Measurements from ENCODE around the gene TAL1. TPM values are rescaled to one million over a fixed set of nuclear protein-coding genes. Genes with fewer than 3 reads are reported as not detected.

The TAL1 gene
- total and polyA plus RNA-seq, 2 donors (not counting 3 experiments of a cell fraction or from before 2014, with no cell fraction given), result 36.7 to 52.4 TPM

DNA sequence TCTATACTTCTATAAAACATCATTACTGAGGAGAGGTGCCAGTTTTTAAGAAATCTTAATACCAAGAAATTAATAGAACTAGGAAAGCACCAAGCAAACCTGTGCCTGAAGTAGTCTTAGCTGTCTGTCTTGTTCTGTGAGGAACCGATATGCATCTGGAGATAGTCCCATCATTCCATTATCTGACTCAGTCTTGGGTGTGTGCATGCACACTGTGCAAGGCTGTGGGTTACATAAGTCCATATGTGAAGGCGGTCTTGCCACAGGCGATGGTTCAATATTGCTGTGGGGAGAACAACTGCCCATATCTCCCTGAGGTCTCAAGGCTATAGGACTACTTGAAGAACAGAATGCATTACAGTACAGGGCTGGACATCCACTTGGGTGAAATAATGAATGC, 48.1 kb upstream of the TAL1 start:
- Histone ChIP-seq H3K27ac (ENCODE audit: insufficient read depth, low read depth, low read length) (no peak overlapping the region), H3K9ac (replicated peaks; ENCODE audit: extremely low read depth, insufficient read depth, low read length) (no peak overlapping the region), H3K9me1 (replicated peaks; ENCODE audit: control insufficient read depth, extremely low read depth, insufficient read depth, low read length) (no peaks in the 10 kb centered on the region), H2AFZ (ENCODE audit: low read depth, low read length) (no peak overlapping the region), H4K20me1 (replicated peaks; ENCODE audit: control insufficient read depth, extremely low read depth, insufficient read depth, low read length) (no peaks in the 10 kb centered on the region), H3K36me3 (ENCODE audit: control insufficient read depth in 2 of 2, extremely low read depth in 1 of 2, insufficient read depth in 2 of 2, low read length in 2 of 2) (peaks cover 4 to 14% of the 10 kb centered on the region in 2 experiments), H3K4me1 (ENCODE audit: control insufficient read depth, extremely low read depth, insufficient read depth, low read length) (no peaks in the 10 kb centered on the region), H3K79me2 (ENCODE audit: control insufficient read depth, insufficient read depth, low read length) (peaks cover 39% of the 10 kb centered on the region), H3K27me3 (ENCODE audit: control insufficient read depth in 2 of 2, insufficient read depth in 2 of 2, low read length in 2 of 2) (no peaks in the 10 kb centered on the region), H3K4me2 (ENCODE audit: insufficient read depth, low read length) (no peak overlapping the region), H3K9me3 (replicated peaks; ENCODE audit: control insufficient read depth, insufficient read depth, low read length) (no peaks in the 10 kb centered on the region), H3K4me3 (replicated peaks in 1 of 3; ENCODE audit: insufficient read depth in 1 of 3, low read depth in 1 of 3, low read length in 3 of 3) (no peak overlapping the region)
- no peak for FAIRE-seq
- no peak for TF ChIP-seq EZH2 (IDR thresholded peaks at IDR 0.05; ENCODE audit: borderline replicate concordance, low read depth, low read length, severe bottlenecking)
- no peak for TF ChIP-seq MYC (IDR thresholded peaks at IDR 0.05; ENCODE audit: low read depth, low read length)
- no peak for TF ChIP-seq FOS (IDR thresholded peaks at IDR 0.05; ENCODE audit: borderline replicate concordance, insufficient read depth, low read length)
- TF ChIP-seq GATA2 (IDR thresholded peaks at IDR 0.05; ENCODE audit: insufficient read depth, insufficient read length, low read depth, low read length), result no peak
- TF ChIP-seq, protein P1, sequence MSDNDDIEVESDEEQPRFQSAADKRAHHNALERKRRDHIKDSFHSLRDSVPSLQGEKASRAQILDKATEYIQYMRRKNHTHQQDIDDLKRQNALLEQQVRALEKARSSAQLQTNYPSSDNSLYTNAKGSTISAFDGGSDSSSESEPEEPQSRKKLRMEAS (IDR thresholded peaks at IDR 0.05; ENCODE audit: insufficient read depth, insufficient read length), result no peak
- no peak for TF ChIP-seq POLR2AphosphoS5 (IDR thresholded peaks at IDR 0.05; ENCODE audit: insufficient read depth, low read depth, low read length)
- TF ChIP-seq POLR2A (IDR thresholded peaks at IDR 0.05; ENCODE audit: low read depth, low read length), result no peak
- TF ChIP-seq JUN (IDR thresholded peaks at IDR 0.05; ENCODE audit: borderline replicate concordance, insufficient read depth, insufficient read length, low read depth), result no peak
- TF ChIP-seq, protein P2, sequence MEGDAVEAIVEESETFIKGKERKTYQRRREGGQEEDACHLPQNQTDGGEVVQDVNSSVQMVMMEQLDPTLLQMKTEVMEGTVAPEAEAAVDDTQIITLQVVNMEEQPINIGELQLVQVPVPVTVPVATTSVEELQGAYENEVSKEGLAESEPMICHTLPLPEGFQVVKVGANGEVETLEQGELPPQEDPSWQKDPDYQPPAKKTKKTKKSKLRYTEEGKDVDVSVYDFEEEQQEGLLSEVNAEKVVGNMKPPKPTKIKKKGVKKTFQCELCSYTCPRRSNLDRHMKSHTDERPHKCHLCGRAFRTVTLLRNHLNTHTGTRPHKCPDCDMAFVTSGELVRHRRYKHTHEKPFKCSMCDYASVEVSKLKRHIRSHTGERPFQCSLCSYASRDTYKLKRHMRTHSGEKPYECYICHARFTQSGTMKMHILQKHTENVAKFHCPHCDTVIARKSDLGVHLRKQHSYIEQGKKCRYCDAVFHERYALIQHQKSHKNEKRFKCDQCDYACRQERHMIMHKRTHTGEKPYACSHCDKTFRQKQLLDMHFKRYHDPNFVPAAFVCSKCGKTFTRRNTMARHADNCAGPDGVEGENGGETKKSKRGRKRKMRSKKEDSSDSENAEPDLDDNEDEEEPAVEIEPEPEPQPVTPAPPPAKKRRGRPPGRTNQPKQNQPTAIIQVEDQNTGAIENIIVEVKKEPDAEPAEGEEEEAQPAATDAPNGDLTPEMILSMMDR (IDR thresholded peaks at IDR 0.05; ENCODE audit: extremely low read depth in 1 of 2, insufficient read depth in 1 of 2, low read depth in 1 of 2, low read length in 2 of 2), result no peak
- intact Hi-C loops (cut with micrococcal nuclease) (no loop called here), dilution Hi-C loops (cut with MboI; ENCODE audit: extremely low pct_ligation_motif_present, low sequenced_read_pairs) (no loop called here)
- no TSS peak for BruUV-seq (replicated peaks)
- CTCF ChIA-PET, result interaction anchor here (1.0 to 2.1 kb wide), 2 partner anchors 17 to 101 kb away, joined by 3 to 6 read pairs; no protein-coding TSS in a partner anchor
- no peak for DNase-seq (ENCODE audit: low read depth, low spot score)
- POLR2A ChIA-PET, result no interaction called here
